ENCODE results near the gene TMC7.

DNA sequence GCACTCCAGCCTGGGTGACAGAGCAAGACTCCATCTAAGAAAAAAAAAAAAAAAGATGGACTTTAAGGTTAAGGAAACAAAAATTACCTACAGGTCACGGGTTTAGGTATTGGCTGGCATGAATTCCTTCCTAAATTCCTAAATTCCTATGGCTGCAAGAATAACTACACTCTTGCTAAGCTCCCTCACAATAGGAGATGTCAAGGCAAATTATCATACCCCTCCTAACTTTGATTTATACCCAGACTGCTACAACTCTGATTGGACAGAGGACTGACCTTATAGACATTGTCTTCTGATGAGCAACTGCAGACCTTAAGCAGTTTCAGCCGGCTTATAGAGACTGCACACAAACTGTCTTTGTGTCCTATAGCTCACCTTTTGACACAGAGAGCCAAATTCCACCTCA, 25.1 kb upstream of the TMC7 start:
- no peak for TF ChIP-seq REST (IDR thresholded peaks at IDR 0.05; ENCODE audit: insufficient replicate concordance, low read depth)
- TF ChIP-seq, protein P1, sequence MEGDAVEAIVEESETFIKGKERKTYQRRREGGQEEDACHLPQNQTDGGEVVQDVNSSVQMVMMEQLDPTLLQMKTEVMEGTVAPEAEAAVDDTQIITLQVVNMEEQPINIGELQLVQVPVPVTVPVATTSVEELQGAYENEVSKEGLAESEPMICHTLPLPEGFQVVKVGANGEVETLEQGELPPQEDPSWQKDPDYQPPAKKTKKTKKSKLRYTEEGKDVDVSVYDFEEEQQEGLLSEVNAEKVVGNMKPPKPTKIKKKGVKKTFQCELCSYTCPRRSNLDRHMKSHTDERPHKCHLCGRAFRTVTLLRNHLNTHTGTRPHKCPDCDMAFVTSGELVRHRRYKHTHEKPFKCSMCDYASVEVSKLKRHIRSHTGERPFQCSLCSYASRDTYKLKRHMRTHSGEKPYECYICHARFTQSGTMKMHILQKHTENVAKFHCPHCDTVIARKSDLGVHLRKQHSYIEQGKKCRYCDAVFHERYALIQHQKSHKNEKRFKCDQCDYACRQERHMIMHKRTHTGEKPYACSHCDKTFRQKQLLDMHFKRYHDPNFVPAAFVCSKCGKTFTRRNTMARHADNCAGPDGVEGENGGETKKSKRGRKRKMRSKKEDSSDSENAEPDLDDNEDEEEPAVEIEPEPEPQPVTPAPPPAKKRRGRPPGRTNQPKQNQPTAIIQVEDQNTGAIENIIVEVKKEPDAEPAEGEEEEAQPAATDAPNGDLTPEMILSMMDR (IDR thresholded peaks at IDR 0.05; ENCODE audit: insufficient read depth, low read length): no peak
